GM18907 (cell line): Measurements from ENCODE around the gene TNFRSF9.
"Not testable (repeated sequence)": the region's sequence is repeated elsewhere in the genome, so short reads cannot be mapped to it uniquely, and the experiment has no call there.

Experiments used
- ATAC-seq: cut with Tn5 transposase; IDR thresholded peaks from one replicate; pipeline ENCODE4 v1.9.1; 2021; ENCODE audit warnings: mild to moderate bottlenecking, moderate library complexity; ENCODE audit not compliant: unreplicated experiment

The TNFRSF9 gene

GRCh38 chr1:7921796-7922195, 18.8 kb downstream of the TNFRSF9 start:
- ATAC-seq, result no peak

DNA sequence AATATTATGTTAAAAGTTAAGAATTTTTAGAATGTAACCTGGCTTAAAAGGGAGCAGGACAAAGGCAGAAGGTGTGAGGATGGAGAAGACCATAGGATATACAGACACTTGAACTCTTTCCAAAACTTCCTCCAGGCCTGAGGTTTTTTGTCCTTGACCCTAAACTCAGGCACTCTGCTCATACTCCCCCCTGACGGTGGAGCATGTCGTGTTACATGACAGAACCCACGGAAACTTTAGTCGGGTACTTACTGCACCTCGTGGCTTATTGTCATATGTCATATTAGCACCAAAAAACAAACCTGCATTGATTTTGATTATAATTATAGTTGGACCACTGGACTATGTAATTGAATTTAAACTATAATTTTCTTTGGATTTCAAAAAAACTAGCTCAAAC, 20.8 kb downstream of the TNFRSF9 start:
- ATAC-seq, result no peak

GRCh38 chr1:7917971-7918370, 22.7 kb downstream of the TNFRSF9 start:
- not testable (repeated sequence) for ATAC-seq

DNA sequence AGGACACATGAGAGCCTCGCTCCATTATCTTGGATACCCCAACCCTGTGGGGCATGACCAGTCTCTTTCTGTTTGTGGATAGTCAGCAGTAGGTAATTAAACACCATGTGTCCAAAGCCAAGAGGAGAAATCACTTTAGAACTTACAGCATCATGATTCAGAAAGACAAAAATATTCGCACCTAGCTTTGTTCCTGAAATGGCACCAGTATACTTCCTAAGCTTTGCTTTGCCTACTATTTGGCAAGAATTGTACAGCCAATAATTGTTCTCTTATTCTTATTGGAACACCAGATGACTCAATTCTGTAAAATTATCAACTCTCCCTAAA, 24.2 kb downstream of the TNFRSF9 start:
- no peak for ATAC-seq

DNA sequence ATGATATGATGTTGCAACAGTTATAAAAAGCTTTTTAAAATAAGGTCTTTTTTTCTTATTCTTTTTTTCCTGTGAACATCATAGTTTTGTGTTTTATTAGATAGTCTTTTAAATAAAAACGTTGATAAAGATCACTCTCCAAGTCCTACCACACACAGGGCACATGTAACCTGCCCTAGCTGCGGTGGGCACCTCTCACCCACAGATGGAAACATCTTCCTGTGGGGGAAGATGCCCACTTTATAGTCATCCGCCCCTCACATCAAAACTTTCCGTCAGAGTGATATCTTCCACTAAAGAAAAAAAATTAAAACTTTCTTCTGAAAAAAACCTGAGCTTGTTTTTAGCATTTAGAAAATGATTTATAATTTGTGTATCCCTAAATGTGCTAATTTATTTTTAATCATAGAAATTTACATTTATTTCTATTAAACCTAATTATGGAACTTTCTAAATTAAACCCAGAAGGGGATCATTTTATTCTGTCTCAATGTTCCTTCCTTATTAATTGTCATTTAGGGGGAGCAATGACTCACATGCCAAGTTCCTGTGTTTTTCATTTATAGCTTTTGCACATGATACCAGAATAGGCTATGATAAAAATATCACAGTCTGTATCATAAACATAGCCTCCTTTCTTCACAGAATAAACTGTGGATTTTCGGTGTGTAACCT, 24.7 kb downstream of the TNFRSF9 start:
- no peak for ATAC-seq

GRCh38 chr1:7912743-7913557, 27.7 kb downstream of the TNFRSF9 start:
- ATAC-seq, result no peak

GRCh38 chr1:7912145-7912544, 28.5 kb downstream of the TNFRSF9 start:
- ATAC-seq, result no peak

- no peak for ATAC-seq
These were observed 35.4 kb downstream of the TNFRSF9 start for GRCh38 chr1:7905262-7905661.

- no peak for ATAC-seq
These were observed 38.1 kb downstream of the TNFRSF9 start for GRCh38 chr1:7902478-7903085.

DNA sequence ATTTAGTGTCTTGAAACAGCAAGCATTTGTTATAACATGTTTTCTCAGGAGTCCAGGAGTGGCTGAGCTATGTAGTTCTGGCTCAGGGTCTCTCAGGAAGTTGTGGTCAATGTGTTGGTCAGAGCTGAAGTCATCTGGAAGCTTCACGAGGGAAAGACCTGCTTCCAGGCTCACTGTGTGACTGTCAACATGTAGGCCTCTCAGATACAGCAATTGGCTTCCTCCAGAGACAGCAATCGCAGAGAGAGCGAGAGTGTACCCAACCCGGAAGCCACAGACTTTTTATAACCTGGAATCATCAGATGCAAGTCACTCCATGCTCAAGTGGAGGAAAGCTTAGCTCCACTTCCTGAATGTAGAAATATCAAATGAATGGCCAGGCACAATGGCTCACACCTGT, 40.9 kb downstream of the TNFRSF9 start:
- ATAC-seq, result no peak

DNA sequence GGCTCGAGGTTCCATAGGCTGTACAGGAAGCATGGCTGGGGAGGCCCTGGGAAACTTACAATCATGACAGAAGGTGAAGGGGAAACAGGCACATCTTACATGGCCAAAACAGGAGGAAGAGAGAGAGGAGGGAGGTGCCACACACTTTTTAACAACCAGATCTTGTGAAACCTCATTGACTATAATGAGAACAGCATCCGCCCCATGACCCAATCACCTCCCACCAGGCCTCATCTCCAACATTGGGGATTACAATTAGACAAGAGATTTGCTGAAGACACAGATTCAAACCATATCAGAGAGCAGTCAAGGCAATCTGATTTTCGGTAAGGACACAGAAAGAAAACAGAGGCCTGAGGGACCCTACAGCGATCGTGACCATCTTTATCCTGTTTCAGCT, 41.7 kb downstream of the TNFRSF9 start:
- ATAC-seq, result no peak

GRCh38 chr1:7896994-7897393, 43.6 kb downstream of the TNFRSF9 start:
- ATAC-seq, result no peak

DNA sequence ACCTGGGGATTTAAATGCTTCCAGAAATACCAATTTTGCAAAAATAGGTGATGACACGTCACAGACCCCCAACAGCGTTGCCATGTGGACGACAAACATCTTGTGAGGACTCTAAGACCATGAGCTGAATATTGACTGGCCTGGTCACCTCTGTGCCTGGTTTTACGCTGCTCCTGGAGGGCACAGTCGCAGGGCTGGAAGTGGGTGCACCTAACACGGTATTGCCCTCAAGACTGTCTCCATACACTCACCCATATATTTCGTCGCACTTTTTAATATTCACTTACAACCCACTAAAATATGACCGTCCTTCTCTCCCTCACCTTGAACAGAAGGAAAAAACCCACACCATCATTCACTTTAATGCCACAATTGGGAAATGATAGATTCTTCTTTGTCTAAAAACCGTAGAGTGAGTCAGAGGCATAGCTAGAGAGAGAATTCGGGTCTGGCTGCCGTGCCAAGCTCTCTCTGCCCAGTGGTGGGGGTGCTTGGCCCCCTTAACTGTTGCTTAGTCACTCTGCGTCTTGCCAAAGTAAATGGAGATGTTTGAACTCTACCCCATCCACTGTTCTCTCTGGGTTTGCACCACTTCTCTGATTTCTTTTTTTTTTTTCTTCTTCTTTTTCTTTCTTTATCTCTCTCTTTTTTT, 47.0 kb downstream of the TNFRSF9 start:
- ATAC-seq, result no peak

GRCh38 chr1:7891804-7892203, 48.8 kb downstream of the TNFRSF9 start:
- ATAC-seq, result no peak

DNA sequence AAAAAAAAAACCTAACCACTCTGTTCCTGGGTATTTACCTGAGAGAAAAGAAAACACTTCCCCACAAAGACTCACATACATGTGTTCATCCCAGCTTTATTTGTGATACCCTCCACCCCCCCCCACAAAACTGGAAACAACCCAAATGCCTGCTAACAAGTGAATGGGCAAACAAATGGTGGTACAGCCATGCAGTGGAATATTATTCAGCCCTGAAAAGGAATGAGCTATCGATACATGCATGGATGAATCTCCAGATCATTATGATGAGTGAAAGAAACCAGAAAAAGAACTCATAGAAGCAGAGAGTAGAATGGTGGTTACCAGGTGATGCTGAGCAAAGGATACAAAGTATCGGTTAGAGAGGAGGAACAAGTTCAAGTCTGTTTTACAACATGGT, 49.8 kb downstream of the TNFRSF9 start:
- no peak for ATAC-seq

DNA sequence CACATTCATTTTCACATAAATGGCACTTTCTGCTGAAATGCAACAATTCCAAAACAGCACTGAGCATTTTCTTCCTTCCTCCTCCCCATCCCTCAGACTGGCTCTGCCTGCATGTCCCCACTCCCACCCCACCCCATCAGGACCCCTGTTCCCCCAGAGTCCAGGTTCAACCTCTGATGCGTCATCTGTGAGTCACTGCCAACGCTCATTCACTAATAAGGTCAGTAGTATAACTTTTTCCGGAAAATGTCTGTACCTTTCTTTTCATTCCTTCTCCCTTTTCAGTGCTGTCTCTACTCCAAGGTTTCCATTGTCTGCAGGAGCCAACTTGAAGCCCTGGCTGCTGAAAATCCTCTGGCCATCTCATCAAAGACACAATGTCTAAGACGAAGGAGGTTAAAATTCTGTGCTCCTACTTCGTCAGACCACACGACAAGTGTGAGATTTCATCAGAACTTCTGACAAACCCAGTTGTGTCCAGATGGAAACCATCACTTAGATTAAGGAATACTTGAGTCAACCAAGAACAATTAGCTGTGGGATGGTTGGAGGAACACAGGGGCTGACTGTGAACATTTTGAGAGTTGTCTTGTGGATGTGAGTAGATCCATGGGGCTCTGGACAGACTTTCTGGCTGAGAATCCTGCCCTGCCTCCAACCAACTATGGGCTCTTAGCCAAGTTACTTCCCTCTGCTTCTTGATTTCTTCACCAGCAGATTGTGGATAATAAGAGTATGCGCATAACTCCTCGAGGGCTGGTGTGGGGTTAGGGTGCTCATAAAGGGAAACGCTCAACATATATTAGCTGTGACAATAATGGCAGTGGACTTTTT, 52.2 kb downstream of the TNFRSF9 start:
- no peak for ATAC-seq

DNA sequence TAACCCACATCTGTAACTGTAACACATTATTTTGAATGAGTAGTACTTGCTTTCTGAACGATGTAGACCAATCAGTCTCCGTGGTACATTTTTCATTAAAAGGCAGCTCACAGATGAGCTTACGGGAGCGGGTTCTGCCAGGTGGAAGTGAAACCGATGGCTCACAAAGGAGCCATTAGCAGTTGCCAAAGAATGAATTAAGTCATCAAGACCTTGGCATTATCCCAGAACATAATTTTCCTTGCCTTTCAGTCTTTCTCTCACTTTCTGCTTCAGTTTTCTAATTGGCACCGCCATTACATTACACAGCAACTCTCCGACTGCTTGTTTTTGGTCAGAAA, 54.3 kb downstream of the TNFRSF9 start:
- ATAC-seq, result no peak

- ATAC-seq, result no peak
These were observed 54.9 kb downstream of the TNFRSF9 start for GRCh38 chr1:7885513-7886404.

- ATAC-seq, result no peak
These were observed 55.9 kb downstream of the TNFRSF9 start for GRCh38 chr1:7884757-7885156.

GRCh38 chr1:7879228-7879627, 61.4 kb downstream of the TNFRSF9 start:
- no peak for ATAC-seq
